Kidney (tissue), 14 donors: ENCODE data around the gene CHID1. TPM values are rescaled to one million over a fixed set of nuclear protein-coding genes. Genes with fewer than 3 reads are reported as not detected.

Experiments used
- DNase-seq, 5 donors: peaks; one replicate each; pipeline ENCODE4 v3.0.0-alpha.2; 2013 to 2020
- FAIRE-seq: peaks from 2 replicates; lab custom pipeline; 2012; peaks lifted over from hg19 to GRCh38; lab: Jason Lieb, UNC
- H3K27ac ChIP-seq, 2 donors: one replicate each; pipeline ENCODE4 v1.7.0; 2013; ENCODE audit warnings: low read depth in 2 of 2, low read length in 2 of 2, inconsistent platforms in 1 of 2
- H3K27me3 ChIP-seq: one replicate; pipeline ENCODE4 v1.7.1; 2013; ENCODE audit warnings: low read length, inconsistent platforms; ENCODE audit not compliant: control insufficient read depth, insufficient read depth
- H3K36me3 ChIP-seq, 3 donors: one replicate each; pipeline versions ENCODE4 v1.7.0 to v1.7.1; 2013; ENCODE audit warnings: low read length in 3 of 3, control low read depth in 1 of 3, inconsistent platforms in 1 of 3; ENCODE audit not compliant: insufficient read depth in 3 of 3, control insufficient read depth in 2 of 3
- H3K4me1 ChIP-seq, 3 donors: one replicate each; pipeline versions ENCODE4 v1.7.0 to v1.7.1; 2013; ENCODE audit warnings: low read length in 3 of 3, inconsistent platforms in 1 of 3, low read depth in 1 of 3; ENCODE audit not compliant: control insufficient read depth in 2 of 3, insufficient read depth in 2 of 3
- H3K4me3 ChIP-seq, 3 donors: one replicate each; pipeline versions ENCODE4 v1.7.0 to v1.8.1; 2013; ENCODE audit warnings: low read length in 3 of 3, control low read depth in 1 of 3, inconsistent platforms in 1 of 3
- H3K9ac ChIP-seq, 3 donors: one replicate each; pipeline versions ENCODE4 v1.7.0 to v1.7.1; 2013; ENCODE audit warnings: low read length in 3 of 3, control low read depth in 1 of 3, inconsistent platforms in 1 of 3
- H3K9me3 ChIP-seq, 3 donors: one replicate each; pipeline versions ENCODE4 v1.7.0 to v1.7.1; 2013; ENCODE audit warnings: low read length in 3 of 3, control low read depth in 1 of 3, inconsistent platforms in 1 of 3; ENCODE audit not compliant: control insufficient read depth in 2 of 3, insufficient read depth in 1 of 3
- intact Hi-C: fragments of 100-400 bp; cut with DNase I; formaldehyde crosslinking; loops from one replicate; pipeline ENCODE4 v1.11.1; 2022
- polyA plus RNA-seq: library from polyadenylated mRNA; stranded (reverse); fragments of 350-450 nt; fragmentation: Illumina TruSeq; extraction: RNeasy Lipid Tissue Mini Kit (QIAGEN cat#74804); gene quantifications from one replicate; pipeline ENCODE4 v1.2.3, GENCODE V29; 2014; ENCODE audit warnings: low read depth, low replicate concordance; ENCODE audit not compliant: insufficient read depth
- total RNA-seq: library from RNA; stranded (reverse); fragmentation: NEBNext Ultra II Directional; extraction: Animal tissue kit (Norgen Biotek cat#: 25700); gene quantifications from one replicate; pipeline ENCODE4 v1.2.1, GENCODE V29; 2021
- TF ChIP-seq, protein P1 (sequence below): IDR thresholded peaks from 3 replicates; pipeline ENCODE4 v1.5.1; 2012; ENCODE audit warnings: mild to moderate bottlenecking, moderate library complexity, borderline replicate concordance; ENCODE audit not compliant: insufficient read depth; ENCODE audit errors: extremely low read depth
- donor health status: control.
- donor health status: control.
- donor health status: control.
- donor health status: control.
- donor health status: control.
- donor health status: DM: yes; HTN: yes; CAD: no.
- donor health status: Normal renal cell carcinoma (clear cell type).

Gene CHID1
- total and polyA plus RNA-seq, 2 donors from 2014 or later = 82.2 to 128 TPM

DNA sequence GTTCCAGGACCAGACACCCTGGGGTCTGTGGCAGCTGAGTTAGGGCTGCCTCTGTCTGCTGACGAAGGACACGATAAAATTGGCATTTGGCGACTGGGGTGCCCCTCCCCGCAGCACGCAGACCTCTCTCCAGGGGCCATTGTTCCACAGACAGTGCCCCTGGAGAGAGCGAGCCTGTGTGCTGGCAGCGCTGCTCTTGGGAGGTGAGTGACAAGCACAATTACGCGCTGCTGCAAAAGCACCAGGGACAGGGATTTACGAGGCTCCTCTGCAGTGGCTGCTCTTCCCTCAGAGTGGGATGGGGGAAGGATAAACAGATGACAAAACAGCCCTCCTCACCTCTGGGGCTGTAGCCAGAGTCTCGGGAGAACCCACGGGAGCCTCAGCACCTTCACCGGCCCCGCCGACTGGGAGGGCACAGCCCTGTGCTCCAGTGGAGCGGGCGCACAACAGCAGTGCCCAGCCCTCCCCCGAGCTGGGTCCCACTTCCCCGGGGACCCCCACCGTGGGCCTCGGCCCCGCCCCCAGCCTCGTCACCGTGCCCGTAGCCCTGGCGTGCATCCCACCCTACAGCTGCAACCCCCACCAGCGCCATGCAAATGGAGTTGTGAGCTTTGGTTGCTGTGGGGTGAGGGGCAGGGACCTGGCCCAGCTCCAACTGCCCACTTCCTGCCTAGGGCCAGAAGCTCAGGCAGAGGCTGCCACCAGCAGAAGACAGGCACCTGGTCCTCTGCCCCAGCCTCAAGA lies 19.6 kb downstream of the CHID1 start:
- DNase-seq (peak in 4 of 5 donors; percentile 57 to 77 (median 66)), FAIRE-seq (no peak)
- Histone ChIP-seq H3K27ac (no peak overlapping the region), H3K36me3 (peaks cover 0 to 3% (median 0%) of the 10 kb centered on the region in 3 donors), H3K27me3 (no peaks in the 10 kb centered on the region), H3K4me3 (no peak overlapping the region), H3K9me3 (no peaks in the 10 kb centered on the region), H3K9ac (no peak overlapping the region), H3K4me1 (no peaks in the 10 kb centered on the region)
- intact Hi-C loops = no loop called here
- TF ChIP-seq, protein P1, sequence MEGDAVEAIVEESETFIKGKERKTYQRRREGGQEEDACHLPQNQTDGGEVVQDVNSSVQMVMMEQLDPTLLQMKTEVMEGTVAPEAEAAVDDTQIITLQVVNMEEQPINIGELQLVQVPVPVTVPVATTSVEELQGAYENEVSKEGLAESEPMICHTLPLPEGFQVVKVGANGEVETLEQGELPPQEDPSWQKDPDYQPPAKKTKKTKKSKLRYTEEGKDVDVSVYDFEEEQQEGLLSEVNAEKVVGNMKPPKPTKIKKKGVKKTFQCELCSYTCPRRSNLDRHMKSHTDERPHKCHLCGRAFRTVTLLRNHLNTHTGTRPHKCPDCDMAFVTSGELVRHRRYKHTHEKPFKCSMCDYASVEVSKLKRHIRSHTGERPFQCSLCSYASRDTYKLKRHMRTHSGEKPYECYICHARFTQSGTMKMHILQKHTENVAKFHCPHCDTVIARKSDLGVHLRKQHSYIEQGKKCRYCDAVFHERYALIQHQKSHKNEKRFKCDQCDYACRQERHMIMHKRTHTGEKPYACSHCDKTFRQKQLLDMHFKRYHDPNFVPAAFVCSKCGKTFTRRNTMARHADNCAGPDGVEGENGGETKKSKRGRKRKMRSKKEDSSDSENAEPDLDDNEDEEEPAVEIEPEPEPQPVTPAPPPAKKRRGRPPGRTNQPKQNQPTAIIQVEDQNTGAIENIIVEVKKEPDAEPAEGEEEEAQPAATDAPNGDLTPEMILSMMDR = no peak

DNA sequence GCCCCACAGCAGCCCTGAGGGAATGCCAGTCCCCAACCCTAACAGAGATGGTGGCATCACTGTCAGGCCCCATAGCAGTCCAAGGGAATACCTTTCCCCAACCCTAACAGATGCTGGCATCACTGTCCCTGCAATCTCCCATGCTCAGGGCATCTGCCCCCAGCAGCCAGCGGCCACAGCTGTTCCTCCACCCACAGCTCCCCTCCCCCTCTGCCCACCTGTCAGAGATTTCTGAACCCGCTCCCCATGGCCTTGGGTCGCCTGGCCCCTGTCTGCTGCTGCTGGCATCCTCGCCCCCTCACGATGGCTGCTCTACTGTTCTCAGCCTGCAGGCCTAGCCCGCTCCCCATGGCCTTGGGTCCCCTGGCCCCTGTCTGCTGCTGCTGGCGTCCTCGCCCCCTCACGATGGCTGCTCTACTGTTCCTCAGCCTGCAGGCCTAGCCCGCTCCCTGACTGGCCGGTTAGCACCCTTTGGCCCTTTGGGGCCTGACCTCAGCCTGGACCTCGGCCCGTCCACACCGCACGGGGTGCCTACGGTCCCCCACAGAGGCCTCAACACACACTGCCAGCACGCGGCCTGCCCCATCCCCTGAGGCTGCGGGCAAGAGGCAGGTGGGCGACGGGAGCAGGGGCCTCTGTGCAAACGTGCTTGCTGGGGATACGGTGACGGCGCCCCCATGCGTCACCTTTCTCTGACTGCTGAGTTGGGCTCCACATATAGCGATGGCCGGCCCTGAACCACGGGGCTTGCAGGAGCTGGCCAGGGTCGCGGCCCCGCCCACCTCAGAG lies 20.7 kb downstream of the CHID1 start:
- H3K27ac ChIP-seq = no peak overlapping the region
- no peak overlapping the region for H3K9ac ChIP-seq
- H3K27me3 ChIP-seq = no peaks in the 10 kb centered on the region
- H3K4me3 ChIP-seq = no peak overlapping the region
- no peak for FAIRE-seq
- H3K9me3 ChIP-seq = no peaks in the 10 kb centered on the region
- intact Hi-C loops = no loop called here
- TF ChIP-seq, protein P1 = no peak
- peak in 1 of 5 donors; percentile 50 for DNase-seq
- H3K36me3 ChIP-seq = peaks cover 0 to 3% (median 0%) of the 10 kb centered on the region in 3 donors
- no peaks in the 10 kb centered on the region for H3K4me1 ChIP-seq

DNA sequence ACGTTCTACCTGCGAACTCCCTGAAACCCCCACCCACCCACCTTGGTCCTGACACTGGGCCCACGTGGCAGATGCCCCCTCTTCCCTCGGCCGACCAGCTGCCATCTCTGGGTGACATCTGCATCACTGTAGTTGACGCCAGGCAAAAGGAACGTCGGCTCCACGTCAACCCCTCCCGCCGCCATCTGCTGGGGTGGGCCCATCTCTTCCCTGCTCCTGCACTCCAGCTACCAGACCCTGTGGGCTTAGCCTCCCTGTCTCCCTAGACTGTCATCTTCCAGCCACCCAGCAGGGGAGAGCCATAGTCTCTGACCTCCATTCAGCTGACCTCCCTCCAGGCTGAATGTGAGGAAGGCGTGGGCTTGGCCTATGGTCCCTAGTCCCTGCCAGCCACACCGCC lies 21.4 kb downstream of the CHID1 start:
- no peak overlapping the region for H3K4me3 ChIP-seq
- TF ChIP-seq, protein P1 = no peak
- H3K9ac ChIP-seq = no peak overlapping the region
- intact Hi-C loops = no loop called here
- H3K36me3 ChIP-seq = peaks cover 0 to 3% (median 0%) of the 10 kb centered on the region in 3 donors
- no peak overlapping the region for H3K27ac ChIP-seq
- DNase-seq = no peak
- no peaks in the 10 kb centered on the region for H3K9me3 ChIP-seq
- H3K27me3 ChIP-seq = no peaks in the 10 kb centered on the region
- no peak for FAIRE-seq
- no peaks in the 10 kb centered on the region for H3K4me1 ChIP-seq
